GM23248 (cell line): Measurements from ENCODE around the gene SNX9.

ENCODE experiments used
- EZH2 ChIP-seq: fragments of 200-600 bp; sonication (generic); IDR thresholded peaks from 2 replicates; pipeline ENCODE4 v1.6.1; 2018; ENCODE audit warnings: antibody characterized with exemption, mild to moderate bottlenecking; ENCODE audit not compliant: insufficient read depth, poor library complexity, severe bottlenecking
- EZH2phosphoT487 ChIP-seq: fragments of 200-600 bp; sonication (generic); IDR thresholded peaks from 2 replicates; pipeline ENCODE4 v1.6.1; 2018; ENCODE audit warnings: antibody characterized with exemption, moderate library complexity, mild to moderate bottlenecking, low read depth; ENCODE audit not compliant: insufficient read depth

GRCh38 chr6:157847846-157848245 is 24.8 kb downstream of the SNX9 start:
- no peak for TF ChIP-seq EZH2
- TF ChIP-seq EZH2phosphoT487 = no peak
